ENCODE measurements around the gene SFRP5.

Gene SFRP5

DNA sequence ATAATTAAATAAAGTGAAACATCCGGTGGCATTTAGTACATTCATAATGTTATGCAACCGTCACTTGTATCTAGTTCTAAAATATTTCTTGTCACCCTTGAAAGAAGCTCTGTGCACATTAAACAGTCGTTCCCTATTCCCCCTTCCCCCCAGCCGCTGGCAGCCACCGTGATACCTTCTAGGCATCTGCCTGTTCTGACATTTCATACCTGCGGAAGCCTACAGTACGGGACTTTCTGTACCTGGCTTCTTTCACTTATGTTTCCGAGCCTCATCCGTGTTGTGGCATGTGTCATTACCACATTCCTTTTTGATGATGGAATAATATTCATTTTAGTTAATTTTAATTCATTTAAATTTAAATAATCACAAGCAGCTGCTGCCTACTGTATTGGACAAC is 13.9 kb upstream of the SFRP5 start:
- no peak for ATAC-seq

GRCh38 chr10:97785231-97785630 is 13.4 kb upstream of the SFRP5 start:
- TF ChIP-seq ZC3H10 (CRISPR knock-in tag; IDR thresholded peaks at IDR 0.05): no peak
- no peak for TF ChIP-seq ISL1 (CRISPR knock-in tag; IDR thresholded peaks at IDR 0.05)
- no peak for TF ChIP-seq ZFP3 (CRISPR knock-in tag; IDR thresholded peaks at IDR 0.05)
- TF ChIP-seq GLIS3 (CRISPR knock-in tag; IDR thresholded peaks at IDR 0.05): no peak
- TF ChIP-seq TCF4 (CRISPR knock-in tag; IDR thresholded peaks at IDR 0.05; ENCODE audit: borderline replicate concordance): no peak
- TF ChIP-seq, protein P1, sequence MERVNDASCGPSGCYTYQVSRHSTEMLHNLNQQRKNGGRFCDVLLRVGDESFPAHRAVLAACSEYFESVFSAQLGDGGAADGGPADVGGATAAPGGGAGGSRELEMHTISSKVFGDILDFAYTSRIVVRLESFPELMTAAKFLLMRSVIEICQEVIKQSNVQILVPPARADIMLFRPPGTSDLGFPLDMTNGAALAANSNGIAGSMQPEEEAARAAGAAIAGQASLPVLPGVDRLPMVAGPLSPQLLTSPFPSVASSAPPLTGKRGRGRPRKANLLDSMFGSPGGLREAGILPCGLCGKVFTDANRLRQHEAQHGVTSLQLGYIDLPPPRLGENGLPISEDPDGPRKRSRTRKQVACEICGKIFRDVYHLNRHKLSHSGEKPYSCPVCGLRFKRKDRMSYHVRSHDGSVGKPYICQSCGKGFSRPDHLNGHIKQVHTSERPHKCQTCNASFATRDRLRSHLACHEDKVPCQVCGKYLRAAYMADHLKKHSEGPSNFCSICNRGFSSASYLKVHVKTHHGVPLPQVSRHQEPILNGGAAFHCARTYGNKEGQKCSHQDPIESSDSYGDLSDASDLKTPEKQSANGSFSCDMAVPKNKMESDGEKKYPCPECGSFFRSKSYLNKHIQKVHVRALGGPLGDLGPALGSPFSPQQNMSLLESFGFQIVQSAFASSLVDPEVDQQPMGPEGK (CRISPR knock-in tag; IDR thresholded peaks at IDR 0.05; ENCODE audit: borderline replicate concordance): no peak
- TF ChIP-seq RARB (CRISPR knock-in tag; IDR thresholded peaks at IDR 0.05): no peak
- TF ChIP-seq BACH2 (CRISPR knock-in tag; IDR thresholded peaks at IDR 0.05; ENCODE audit: borderline replicate concordance): no peak
- TF ChIP-seq CSRNP3 (CRISPR knock-in tag; IDR thresholded peaks at IDR 0.05): no peak
- TF ChIP-seq TSHZ2 (CRISPR knock-in tag; IDR thresholded peaks at IDR 0.05): no peak
- no peak for TF ChIP-seq ZNF565 (CRISPR knock-in tag; conservative IDR thresholded peaks at IDR 0.05; ENCODE audit: low read depth)
- TF ChIP-seq CREB5 (CRISPR knock-in tag; IDR thresholded peaks at IDR 0.05; ENCODE audit: low read depth): no peak
- no peak for TF ChIP-seq ZNF70 (CRISPR knock-in tag; IDR thresholded peaks at IDR 0.05)
- TF ChIP-seq OSR1 (CRISPR knock-in tag; IDR thresholded peaks at IDR 0.05): no peak

More for the DNA sequence above, 13.9 kb upstream of the SFRP5 start:
- TF ChIP-seq CSRNP3 (CRISPR knock-in tag; IDR thresholded peaks at IDR 0.05) (no peak), ZNF8 (CRISPR knock-in tag; IDR thresholded peaks at IDR 0.05) (no peak), ZFP3 (CRISPR knock-in tag; IDR thresholded peaks at IDR 0.05) (no peak), ESRRG (CRISPR knock-in tag; IDR thresholded peaks at IDR 0.05) (no peak), SNAI2 (CRISPR knock-in tag; IDR thresholded peaks at IDR 0.05) (no peak), ZNF565 (CRISPR knock-in tag; conservative IDR thresholded peaks at IDR 0.05; ENCODE audit: low read depth) (no peak), OSR1 (CRISPR knock-in tag; IDR thresholded peaks at IDR 0.05) (no peak), ZC3H10 (CRISPR knock-in tag; IDR thresholded peaks at IDR 0.05) (no peak), POU6F1 (CRISPR knock-in tag; IDR thresholded peaks at IDR 0.05; ENCODE audit: borderline replicate concordance, low read depth) (no peak)

GRCh38 chr10:97784200-97784810 is 12.5 kb upstream of the SFRP5 start:
- no peak for ATAC-seq
- TF ChIP-seq RARB (CRISPR knock-in tag; IDR thresholded peaks at IDR 0.05) (no peak), BACH2 (CRISPR knock-in tag; IDR thresholded peaks at IDR 0.05; ENCODE audit: borderline replicate concordance) (no peak), ZNF8 (CRISPR knock-in tag; IDR thresholded peaks at IDR 0.05) (no peak), ISL1 (CRISPR knock-in tag; IDR thresholded peaks at IDR 0.05) (no peak)

More at GRCh38 chr10:97785231-97785630, 13.4 kb upstream of the SFRP5 start:
- no peak for ATAC-seq
